NT2/D1 (cell line): ENCODE measurements around the gene ZIC2.

Experiments used
- DNase-seq: peaks from one replicate; pipeline ENCODE4 v3.0.0-alpha.2; 2011; ENCODE audit warnings: low read depth, low spot score
- H3K27me3 ChIP-seq: 2 replicates; pipeline ENCODE4 v1.6.0; 2011; ENCODE audit warnings: mild to moderate bottlenecking; ENCODE audit not compliant: insufficient read length, insufficient read depth
- H3K36me3 ChIP-seq: 2 replicates; pipeline ENCODE4 v1.6.1; 2011; ENCODE audit warnings: mild to moderate bottlenecking, low read length, mixed read lengths; ENCODE audit not compliant: insufficient read depth, insufficient read length
- H3K4me1 ChIP-seq: 2 replicates; pipeline ENCODE4 v1.5.1; 2011; ENCODE audit not compliant: insufficient read depth, insufficient read length
- H3K4me3 ChIP-seq: 2 replicates; pipeline ENCODE4 v1.5.1; 2011; ENCODE audit warnings: low read depth; ENCODE audit not compliant: insufficient read length
- H3K9ac ChIP-seq: 2 replicates; pipeline ENCODE4 v1.6.0; 2011; ENCODE audit warnings: low read depth; ENCODE audit not compliant: insufficient read length
- H3K9me3 ChIP-seq: 2 replicates; pipeline ENCODE4 v1.5.1; 2011; ENCODE audit warnings: mild to moderate bottlenecking, low read length; ENCODE audit not compliant: insufficient read depth
- SUZ12 ChIP-seq: IDR thresholded peaks from 2 replicates; pipeline ENCODE4 v1.6.1; 2011; ENCODE audit not compliant: insufficient read length, insufficient read depth; ENCODE audit errors: extremely low read depth
- YY1 ChIP-seq: IDR thresholded peaks from 2 replicates; pipeline ENCODE4 v1.6.1; 2011; ENCODE audit not compliant: insufficient read length, insufficient read depth
- ZNF274 ChIP-seq: IDR thresholded peaks from 2 replicates; pipeline ENCODE4 v1.6.1; 2011; ENCODE audit warnings: mild to moderate bottlenecking, low read depth, low read length

Gene ZIC2

GRCh38 chr13:99983499-99984401, 2.2 kb downstream of the ZIC2 start:
- no peaks in the 10 kb centered on the region for H3K9me3 ChIP-seq
- DNase-seq, result no peak
- no peak for TF ChIP-seq SUZ12
- no peak for TF ChIP-seq ZNF274
- no peak for TF ChIP-seq YY1
- peaks cover 48% of the 10 kb centered on the region for H3K27me3 ChIP-seq
- H3K4me3 ChIP-seq, result peak overlapping the region; percentile 79
- peaks cover 3% of the 10 kb centered on the region for H3K4me1 ChIP-seq
- H3K36me3 ChIP-seq, result no peaks in the 10 kb centered on the region
- peak overlapping the region; percentile 83 for H3K9ac ChIP-seq

- Histone ChIP-seq H3K9me3 (no peaks in the 10 kb centered on the region), H3K4me1 (peaks cover 4% of the 10 kb centered on the region), H3K9ac (peak overlapping the region; percentile 83), H3K4me3 (peak overlapping the region; percentile 79), H3K36me3 (no peaks in the 10 kb centered on the region), H3K27me3 (peaks cover 47% of the 10 kb centered on the region)
- DNase-seq, result no peak
- TF ChIP-seq YY1, result no peak
- TF ChIP-seq SUZ12, result no peak
- TF ChIP-seq ZNF274, result no peak
These were observed 3.1 kb downstream of the ZIC2 start for GRCh38 chr13:99984461-99985240.

GRCh38 chr13:99985241-99985874, 3.8 kb downstream of the ZIC2 start:
- H3K36me3 ChIP-seq, result no peaks in the 10 kb centered on the region
- DNase-seq, result no peak
- peaks cover 6% of the 10 kb centered on the region for H3K4me1 ChIP-seq
- H3K9me3 ChIP-seq, result no peaks in the 10 kb centered on the region
- peaks cover 52% of the 10 kb centered on the region for H3K27me3 ChIP-seq
- H3K9ac ChIP-seq, result peak overlapping the region; percentile 83
- peak overlapping the region; percentile 79 for H3K4me3 ChIP-seq
- no peak for TF ChIP-seq ZNF274
- no peak for TF ChIP-seq SUZ12
- no peak for TF ChIP-seq YY1

- H3K4me3 ChIP-seq, result no peak overlapping the region
- H3K4me1 ChIP-seq, result peaks cover 9% of the 10 kb centered on the region
- no peaks in the 10 kb centered on the region for H3K36me3 ChIP-seq
- TF ChIP-seq ZNF274, result no peak
- TF ChIP-seq SUZ12, result no peak
- TF ChIP-seq YY1, result no peak
- DNase-seq, result no peak
- H3K9ac ChIP-seq, result no peak overlapping the region
- H3K9me3 ChIP-seq, result no peaks in the 10 kb centered on the region
- peaks cover 58% of the 10 kb centered on the region for H3K27me3 ChIP-seq
These were observed 4.4 kb downstream of the ZIC2 start for GRCh38 chr13:99985886-99986527.

GRCh38 chr13:99986741-99987140, 5.2 kb downstream of the ZIC2 start:
- TF ChIP-seq SUZ12, result no peak
- no peak for TF ChIP-seq ZNF274
- TF ChIP-seq YY1, result no peak
- Histone ChIP-seq H3K4me3 (no peak overlapping the region), H3K27me3 (peaks cover 66% of the 10 kb centered on the region), H3K36me3 (no peaks in the 10 kb centered on the region), H3K9ac (no peak overlapping the region), H3K4me1 (peaks cover 9% of the 10 kb centered on the region), H3K9me3 (no peaks in the 10 kb centered on the region)
- DNase-seq, result no peak

- H3K4me3 ChIP-seq, result no peak overlapping the region
- peak overlapping the region; percentile 21 for H3K9ac ChIP-seq
- peaks cover 72% of the 10 kb centered on the region for H3K27me3 ChIP-seq
- H3K36me3 ChIP-seq, result no peaks in the 10 kb centered on the region
- H3K9me3 ChIP-seq, result no peaks in the 10 kb centered on the region
- H3K4me1 ChIP-seq, result peaks cover 9% of the 10 kb centered on the region
- no peak for DNase-seq
- no peak for TF ChIP-seq YY1
- no peak for TF ChIP-seq SUZ12
- TF ChIP-seq ZNF274, result no peak
These were observed 5.8 kb downstream of the ZIC2 start for GRCh38 chr13:99987154-99988019.
